Ovary (tissue), 9 donors: ENCODE measurements around the gene ZNF148. TPM values are rescaled to one million over a fixed set of nuclear protein-coding genes. Genes with fewer than 3 reads are reported as not detected.

Experiments used
- DNase-seq, 5 donors: peaks; one replicate each; pipeline ENCODE4 v3.0.0-alpha.2; 2019 to 2020
- H3K27ac ChIP-seq, 2 donors: fragments of 200-600 bp; one replicate each; pipeline versions ENCODE4 v1.5.1 to v1.8.0; 2019 to 2022
- H3K27me3 ChIP-seq: fragments of 200-600 bp; one replicate; pipeline ENCODE4 v1.8.0; 2022
- H3K36me3 ChIP-seq: fragments of 200-600 bp; sonication (generic); one replicate; pipeline ENCODE4 v1.5.1; 2019
- H3K4me1 ChIP-seq: one replicate; pipeline ENCODE4 v1.8.1; 2013; ENCODE audit warnings: mild to moderate bottlenecking, moderate library complexity; ENCODE audit not compliant: insufficient read depth
- H3K4me3 ChIP-seq: fragments of 200-600 bp; sonication (generic); one replicate; pipeline ENCODE4 v1.5.1; 2017
- H3K9me3 ChIP-seq, 2 donors: fragments of 200-600 bp in 1 of 2; sonication (generic) in 1 of 2; one replicate each; pipeline versions ENCODE4 v1.5.1 to v1.8.1; 2013 to 2019; ENCODE audit warnings: mild to moderate bottlenecking in 1 of 2, moderate library complexity in 1 of 2
- CTCF ChIP-seq, 3 donors: fragments of 450-650 bp in 2 of 3; fragments of 200-600 bp in 1 of 3; IDR thresholded peaks; one replicate each; pipeline versions ENCODE4 v1.5.1 to v1.8.0; 2016 to 2022; ENCODE audit warnings: antibody characterized with exemption in 3 of 3, mild to moderate bottlenecking in 1 of 3
- EP300 ChIP-seq: sonication (generic); formaldehyde crosslinking; IDR thresholded peaks from one replicate; pipeline ENCODE4 v1.6.1; 2017; ENCODE audit warnings: antibody characterized with exemption
- POLR2A ChIP-seq: fragments of 450-650 bp; IDR thresholded peaks from one replicate; pipeline ENCODE4 v1.6.1; 2017; ENCODE audit warnings: antibody characterized with exemption, mild to moderate bottlenecking, moderate library complexity
- WGBS, 3 donors: extraction: QIAGEN DNeasy Blood & Tissue Kit in 1 of 3; methylation state at CpG; one replicate each; pipeline versions ENCODE4 v1.1.5 to v1.1.7; 2013 to 2017; 5-methylcytosine and 5-hydroxymethylcytosine counted together
- intact Hi-C, 4 donors: fragments of 100-400 bp; cut with DNase I; formaldehyde crosslinking; loops; one replicate each; pipeline versions ENCODE4 v1.11.0 to v1.15.1; 2022 to 2023
- polyA plus RNA-seq, 2 donors: library from polyadenylated mRNA; stranded (reverse); fragments of 200-250 nt in 1 of 2; fragments of 350-450 nt in 1 of 2; fragmentation: Illumina TruSeq in 1 of 2; extraction: RNeasy Lipid Tissue Mini Kit (QIAGEN cat#74804) in 1 of 2; gene quantifications; one replicate each; pipeline ENCODE4 v1.2.3, GENCODE V29; 2013 to 2014
- total RNA-seq, 7 donors: library from RNA; depleted of rRNA in 2 of 7; stranded (reverse); fragments of >200 nt in 2 of 7; fragmentation: NEBNext Ultra II Directional in 3 of 7; extraction: Animal tissue kit (Norgen Biotek cat#: 25700) in 3 of 7; gene quantifications; one replicate each; pipeline versions ENCODE4 v1.1.0 to v1.2.4, GENCODE V29; 2016 to 2023
- donor health status: DM: no; HTN: no; CAD: no; lungs with moderate emphysema.
- donor health status: DM: no; HTN: no; CAD: no.
- donor health status: Bipolar disorder and iron deficiency.
- donor health status: DM: yes; HTN: yes; CAD: no.
- donor health status: DM: no; HTN: no; CAD: no.
- donor health status: DM: yes; HTN: yes; CAD: no.

Gene ZNF148
- total and polyA plus RNA-seq, 9 donors = 9.1 to 98.8 (median 66.8) TPM

DNA sequence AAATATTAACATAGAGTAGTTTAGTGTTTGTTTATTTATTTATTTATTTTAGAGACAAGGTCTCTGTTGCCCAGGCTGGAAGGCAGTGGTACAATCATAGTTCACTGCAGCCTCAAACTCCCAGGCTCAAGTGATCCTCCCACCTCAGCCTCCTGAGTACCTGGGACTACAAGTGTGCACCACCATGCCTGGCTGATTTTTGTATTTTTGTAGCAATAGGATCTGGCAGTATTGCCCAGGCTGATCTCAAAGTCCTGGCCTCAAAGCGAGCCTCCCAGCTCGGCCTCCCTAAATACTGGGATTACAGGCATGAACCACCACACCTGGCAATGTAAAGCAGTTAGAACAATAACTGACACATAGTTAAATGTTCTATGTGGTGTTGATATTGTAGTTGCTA is 4.4 kb upstream of the ZNF148 start:
- Histone ChIP-seq H3K4me3 (no peak overlapping the region), H3K9me3 (no peaks in the 10 kb centered on the region), H3K4me1 (peaks cover 4% of the 10 kb centered on the region), H3K27me3 (no peaks in the 10 kb centered on the region), H3K27ac (no peak overlapping the region), H3K36me3 (no peaks in the 10 kb centered on the region)
- WGBS, 3 donors = 88 to 93% (median 92%) methylated on average over 2 of the region's 2 CpGs
- intact Hi-C loops = loop anchor here in 1 of 4 donors (10.0 kb wide), 2 partner anchors 385 to 1345 kb away; partner anchors contain the start of gene KALRN
- TF ChIP-seq EP300 = no peak
- DNase-seq = no peak

DNA sequence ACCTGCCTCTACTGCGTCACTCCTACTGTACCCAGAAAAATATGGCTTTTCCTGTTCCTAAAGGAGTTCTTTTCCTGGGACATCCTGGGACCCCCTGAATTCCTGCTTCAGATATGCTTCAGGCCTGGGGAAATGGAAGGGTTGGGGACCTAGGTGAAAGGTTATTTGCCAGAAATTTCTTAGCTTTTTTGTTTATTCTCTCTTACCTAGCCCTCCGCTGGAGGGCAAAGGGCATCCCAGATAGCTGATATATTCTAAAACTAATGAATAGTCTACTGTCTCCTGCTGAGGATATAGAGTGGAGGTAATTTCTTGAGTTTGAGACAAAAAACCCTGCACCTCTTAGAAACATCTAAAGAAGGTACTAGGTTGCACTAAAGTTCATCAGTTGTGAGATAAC is 3.6 kb upstream of the ZNF148 start:
- no peaks in the 10 kb centered on the region for H3K27me3 ChIP-seq
- DNase-seq = no peak
- WGBS, 3 donors = 73 to 85% (median 77%) methylated on average over 2 of the region's 2 CpGs
- no peaks in the 10 kb centered on the region for H3K9me3 ChIP-seq
- no peaks in the 10 kb centered on the region for H3K36me3 ChIP-seq
- intact Hi-C loops = loop anchor here in 1 of 4 donors (10.0 kb wide), 2 partner anchors 384 to 1344 kb away; partner anchors contain the start of gene KALRN
- peaks cover 6% of the 10 kb centered on the region for H3K4me1 ChIP-seq
- TF ChIP-seq EP300 (no peak), POLR2A (no peak), CTCF (IDR thresholded peaks at IDR 0.05) (no peak)
- no peak overlapping the region for H3K4me3 ChIP-seq
- H3K27ac ChIP-seq = no peak overlapping the region

DNA sequence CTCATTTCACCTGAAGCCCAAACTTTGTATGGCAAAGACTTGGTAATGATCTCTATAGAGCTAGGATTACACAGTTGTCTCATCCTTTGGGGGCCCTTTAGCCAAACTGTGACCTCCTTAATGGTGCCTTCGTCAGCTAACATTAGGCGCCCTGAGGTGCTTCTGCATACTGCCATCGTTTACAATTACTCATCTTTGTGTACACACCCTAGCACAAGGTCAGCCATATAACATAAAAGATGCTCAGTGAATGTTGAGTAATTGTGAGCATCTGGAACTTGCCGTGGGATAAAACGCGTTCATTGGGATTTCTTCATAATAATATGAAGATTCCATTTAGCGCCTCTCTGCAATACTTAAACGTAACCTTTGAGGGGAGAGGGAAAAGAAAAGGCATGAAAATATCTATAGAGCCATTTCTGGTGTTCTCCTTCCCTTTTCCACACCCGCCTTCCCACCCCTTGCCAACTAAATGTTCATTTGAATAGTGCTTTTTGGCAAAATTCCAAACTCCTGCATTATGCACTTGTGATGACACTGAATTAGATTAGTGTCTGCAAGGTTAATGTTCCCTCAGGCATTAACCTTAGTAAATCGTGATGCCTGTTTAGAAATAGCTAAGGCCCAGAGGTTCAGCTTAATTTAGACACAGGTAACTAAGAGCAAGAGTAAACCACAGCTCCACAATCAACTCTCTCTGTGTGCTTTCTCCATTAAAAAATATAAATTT is 990 bp upstream of the ZNF148 start:
- H3K9me3 ChIP-seq = no peaks in the 10 kb centered on the region
- no peaks in the 10 kb centered on the region for H3K27me3 ChIP-seq
- no peaks in the 10 kb centered on the region for H3K36me3 ChIP-seq
- peak overlapping the region; percentile 55 for H3K4me3 ChIP-seq
- H3K27ac ChIP-seq = no peak overlapping the region
- TF ChIP-seq EP300 = no peak
- 41 to 52% (median 47%) methylated on average over 10 of the region's 10 CpGs for WGBS, 3 donors
- no peak for DNase-seq
- peaks cover 6% of the 10 kb centered on the region for H3K4me1 ChIP-seq
- intact Hi-C loops = loop anchor here in 1 of 4 donors (10.0 kb wide), 2 partner anchors 381 to 1341 kb away; partner anchors contain the start of gene KALRN

- no peak for TF ChIP-seq CTCF (IDR thresholded peaks at IDR 0.05)
- no peak for TF ChIP-seq POLR2A
- no peak for TF ChIP-seq EP300
- Histone ChIP-seq H3K27ac (peak overlapping the region; percentile 34 to 85), H3K4me1 (peaks cover 6% of the 10 kb centered on the region), H3K27me3 (no peaks in the 10 kb centered on the region), H3K9me3 (no peaks in the 10 kb centered on the region), H3K4me3 (peak overlapping the region; percentile 55), H3K36me3 (no peaks in the 10 kb centered on the region)
- peak in 1 of 5 donors; percentile 26 for DNase-seq
- intact Hi-C loops = loop anchor here in 1 of 4 donors (10.0 kb wide), 2 partner anchors 380 to 1340 kb away; partner anchors contain the start of gene KALRN
- WGBS, 3 donors = 0 to 1% (median 0%) methylated on average over 22 to 26 of the region's 26 CpGs
Observed at GRCh38 chr3:125374501-125374995, 577 bp downstream of the ZNF148 start.

- 38 to 55% (median 42%) methylated on average over 5 of the region's 5 CpGs for WGBS, 3 donors
- H3K36me3 ChIP-seq = no peaks in the 10 kb centered on the region
- intact Hi-C loops = no loop called here
- peaks cover 5% of the 10 kb centered on the region for H3K4me1 ChIP-seq
- no peaks in the 10 kb centered on the region for H3K27me3 ChIP-seq
- H3K27ac ChIP-seq = no peak overlapping the region
- no peak overlapping the region for H3K4me3 ChIP-seq
- no peak for TF ChIP-seq EP300
- no peak for TF ChIP-seq POLR2A
- no peak for TF ChIP-seq CTCF (IDR thresholded peaks at IDR 0.05)
- DNase-seq = no peak
- no peaks in the 10 kb centered on the region for H3K9me3 ChIP-seq
Observed at GRCh38 chr3:125367403-125368230, 7.5 kb downstream of the ZNF148 start.
